IPS DF 4.7 (cell line): Measurements from ENCODE around the gene LSP1.

Source experiments
- DNase-seq: peaks from one replicate; pipeline ENCODE4 v3.0.0-alpha.2; 2013; ENCODE audit warnings: low spot score; ENCODE audit errors: extremely low read depth

The LSP1 gene

GRCh38 chr11:1837171-1838076 is 15.5 kb upstream of the LSP1 start:
- peak; percentile 38 for DNase-seq

- DNase-seq, result no peak
These were observed 14.8 kb upstream of the LSP1 start for GRCh38 chr11:1838077-1838425.

GRCh38 chr11:1838426-1839144 is 14.3 kb upstream of the LSP1 start, which contains the start of gene TNNI2:
TNNI2 (plus strand) TSS chr11:1838981; CDS start chr11:1839697, 716 bp downstream.
- no peak for DNase-seq

GRCh38 chr11:1839204-1839923 is 13.5 kb upstream of the LSP1 start:
- DNase-seq, result no peak

GRCh38 chr11:1839924-1840779 is 12.7 kb upstream of the LSP1 start:
- DNase-seq, result no peak

GRCh38 chr11:1840780-1841480 is 12.0 kb upstream of the LSP1 start:
- DNase-seq, result no peak

GRCh38 chr11:1841511-1842148 is 11.3 kb upstream of the LSP1 start:
- DNase-seq, result no peak

- DNase-seq, result no peak
These were observed 10.5 kb upstream of the LSP1 start for GRCh38 chr11:1842149-1843097.

GRCh38 chr11:1843098-1843473 is 9.8 kb upstream of the LSP1 start:
- DNase-seq, result no peak

GRCh38 chr11:1843796-1844195 is 9.1 kb upstream of the LSP1 start:
- DNase-seq, result no peak

GRCh38 chr11:1844221-1845094 is 8.4 kb upstream of the LSP1 start:
- no peak for DNase-seq

GRCh38 chr11:1845095-1845429 is 7.8 kb upstream of the LSP1 start:
- DNase-seq, result no peak

GRCh38 chr11:1845561-1846452 is 7.1 kb upstream of the LSP1 start:
- no peak for DNase-seq

- no peak for DNase-seq
These were observed 6.4 kb upstream of the LSP1 start for GRCh38 chr11:1846453-1846932.

GRCh38 chr11:1847006-1847735 is 5.7 kb upstream of the LSP1 start:
- DNase-seq, result no peak
